SK-N-SH (cell line): Measurements from ENCODE around the gene MIGA1. TPM values are rescaled to one million over a fixed set of nuclear protein-coding genes. Genes with fewer than 3 reads are reported as not detected.
A peak's percentile ranks its signal among the peaks of the same experiment; 100 is the strongest.

Experiments
- FOSL2 ChIP-seq: IDR thresholded peaks from 2 replicates; pipeline ENCODE4 v1.4.0; 2012; ENCODE audit warnings: low read depth, mild to moderate bottlenecking, moderate library complexity, borderline replicate concordance
- FOXJ3 ChIP-seq: sonication (generic); formaldehyde crosslinking; IDR thresholded peaks from 2 replicates; pipeline ENCODE4 v1.5.1; 2020; ENCODE audit warnings: mild to moderate bottlenecking, missing genetic modification reagents
- FOXM1 ChIP-seq: IDR thresholded peaks from 2 replicates; pipeline ENCODE4 v1.4.0; 2012; ENCODE audit warnings: low read depth, mild to moderate bottlenecking
- GABPA ChIP-seq: IDR thresholded peaks from 2 replicates; pipeline ENCODE4 v1.4.0; 2012; ENCODE audit warnings: low read depth, mild to moderate bottlenecking
- GATA2 ChIP-seq: sonication (generic); formaldehyde crosslinking; IDR thresholded peaks from 2 replicates; pipeline ENCODE4 v1.5.0; 2020; ENCODE audit warnings: mild to moderate bottlenecking, missing genetic modification reagents
- JUND ChIP-seq: IDR thresholded peaks from 2 replicates; pipeline ENCODE4 v1.4.0; 2012
- MXI1 ChIP-seq: IDR thresholded peaks from 2 replicates; pipeline ENCODE4 v1.6.1; 2012; ENCODE audit warnings: mild to moderate bottlenecking, low read depth, low read length, improper control_type of control experiment
- POLR2AphosphoS5 ChIP-seq: IDR thresholded peaks from 2 replicates; pipeline ENCODE4 v1.6.1; 2012; ENCODE audit warnings: low read depth, low read length
- RFX5 ChIP-seq: IDR thresholded peaks from 2 replicates; pipeline ENCODE4 v1.6.1; 2012; ENCODE audit warnings: mild to moderate bottlenecking, improper control_type of control experiment, low read length
- SMC3 ChIP-seq: IDR thresholded peaks from 2 replicates; pipeline ENCODE4 v1.6.1; 2012; ENCODE audit warnings: low read depth, low read length, improper control_type of control experiment
- TAF1 ChIP-seq: IDR thresholded peaks from 2 replicates; pipeline ENCODE4 v1.6.1; 2012; ENCODE audit warnings: low read depth, mild to moderate bottlenecking, low read length, moderate library complexity, borderline replicate concordance
- TCF12 ChIP-seq: IDR thresholded peaks from 2 replicates; pipeline ENCODE4 v1.4.0; 2012
- TEAD4 ChIP-seq: IDR thresholded peaks from 2 replicates; pipeline ENCODE4 v1.4.0; 2012; ENCODE audit warnings: mild to moderate bottlenecking, borderline replicate concordance; ENCODE audit not compliant: insufficient read depth
- USF2 ChIP-seq: fragments of 150-350 bp; IDR thresholded peaks from 2 replicates; pipeline ENCODE4 v1.6.1; 2017; ENCODE audit warnings: antibody characterized with exemption, low read length, low read depth, borderline replicate concordance
- YY1 ChIP-seq: IDR thresholded peaks from 2 replicates; pipeline ENCODE4 v1.4.0; 2012; ENCODE audit warnings: low read depth, mild to moderate bottlenecking
- polyA plus RNA-seq, 3 experiments: library from polyadenylated mRNA; depleted of rRNA; stranded (reverse); fragments of >200 nt; gene quantifications; 2 replicates each; pipeline ENCODE4 v1.2.3, GENCODE V29; 2012
- TF ChIP-seq, protein P1 (sequence below): IDR thresholded peaks from 2 replicates; pipeline ENCODE4 v1.4.0; 2012; ENCODE audit warnings: low read depth, borderline replicate concordance
- TF ChIP-seq, protein P2 (sequence below): fragments of 200-600 bp; sonication (generic); IDR thresholded peaks from 2 replicates; pipeline ENCODE4 v1.6.1; 2017; ENCODE audit warnings: antibody characterized with exemption, mild to moderate bottlenecking, moderate library complexity
- TF ChIP-seq, protein P3 (sequence below): IDR thresholded peaks from 2 replicates; pipeline ENCODE4; 2012

Gene MIGA1
- polyA plus RNA-seq, 1 of the 3 experiments (the other 2 are of a cell fraction), result 2.5 TPM

DNA sequence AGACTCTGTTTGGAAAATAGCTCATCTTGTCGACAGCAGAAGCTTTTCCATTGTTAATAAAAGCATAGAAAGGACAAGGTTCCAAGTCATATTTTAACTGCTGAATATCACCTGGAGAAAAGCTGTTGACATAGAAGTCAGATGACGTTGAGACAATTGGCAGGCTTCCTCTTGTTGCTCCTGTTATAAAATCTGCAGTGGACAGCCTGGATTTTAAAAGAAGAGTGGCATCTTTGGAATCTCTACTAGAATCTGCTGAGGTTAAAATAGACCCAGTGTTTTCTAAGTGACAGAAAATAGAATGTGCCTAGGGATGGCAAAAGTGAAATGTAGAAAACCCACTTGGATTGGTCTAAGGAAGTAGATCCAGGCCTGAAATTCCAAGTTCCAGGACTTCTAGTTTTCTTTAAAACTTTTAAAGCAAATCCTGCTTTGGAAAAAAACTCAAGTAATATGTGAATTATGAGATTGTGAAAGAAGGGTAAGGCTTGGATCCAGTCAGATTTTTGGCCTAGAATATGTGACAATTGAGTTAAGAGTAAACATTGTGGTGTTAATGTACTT, 55.4 kb downstream of the MIGA1 start (continued):
- TF ChIP-seq, protein P1, sequence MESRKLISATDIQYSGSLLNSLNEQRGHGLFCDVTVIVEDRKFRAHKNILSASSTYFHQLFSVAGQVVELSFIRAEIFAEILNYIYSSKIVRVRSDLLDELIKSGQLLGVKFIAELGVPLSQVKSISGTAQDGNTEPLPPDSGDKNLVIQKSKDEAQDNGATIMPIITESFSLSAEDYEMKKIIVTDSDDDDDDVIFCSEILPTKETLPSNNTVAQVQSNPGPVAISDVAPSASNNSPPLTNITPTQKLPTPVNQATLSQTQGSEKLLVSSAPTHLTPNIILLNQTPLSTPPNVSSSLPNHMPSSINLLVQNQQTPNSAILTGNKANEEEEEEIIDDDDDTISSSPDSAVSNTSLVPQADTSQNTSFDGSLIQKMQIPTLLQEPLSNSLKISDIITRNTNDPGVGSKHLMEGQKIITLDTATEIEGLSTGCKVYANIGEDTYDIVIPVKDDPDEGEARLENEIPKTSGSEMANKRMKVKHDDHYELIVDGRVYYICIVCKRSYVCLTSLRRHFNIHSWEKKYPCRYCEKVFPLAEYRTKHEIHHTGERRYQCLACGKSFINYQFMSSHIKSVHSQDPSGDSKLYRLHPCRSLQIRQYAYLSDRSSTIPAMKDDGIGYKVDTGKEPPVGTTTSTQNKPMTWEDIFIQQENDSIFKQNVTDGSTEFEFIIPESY, result no peak
- TF ChIP-seq RFX5, result no peak
- peak; percentile 56; the same call in 1 of the 2 replicates for TF ChIP-seq TEAD4
- no peak for TF ChIP-seq MXI1
- peak; percentile 75 for TF ChIP-seq TCF12
- no peak for TF ChIP-seq TAF1
- no peak for TF ChIP-seq FOXM1
- no peak for TF ChIP-seq JUND
- TF ChIP-seq FOSL2, result no peak
- TF ChIP-seq, protein P2, sequence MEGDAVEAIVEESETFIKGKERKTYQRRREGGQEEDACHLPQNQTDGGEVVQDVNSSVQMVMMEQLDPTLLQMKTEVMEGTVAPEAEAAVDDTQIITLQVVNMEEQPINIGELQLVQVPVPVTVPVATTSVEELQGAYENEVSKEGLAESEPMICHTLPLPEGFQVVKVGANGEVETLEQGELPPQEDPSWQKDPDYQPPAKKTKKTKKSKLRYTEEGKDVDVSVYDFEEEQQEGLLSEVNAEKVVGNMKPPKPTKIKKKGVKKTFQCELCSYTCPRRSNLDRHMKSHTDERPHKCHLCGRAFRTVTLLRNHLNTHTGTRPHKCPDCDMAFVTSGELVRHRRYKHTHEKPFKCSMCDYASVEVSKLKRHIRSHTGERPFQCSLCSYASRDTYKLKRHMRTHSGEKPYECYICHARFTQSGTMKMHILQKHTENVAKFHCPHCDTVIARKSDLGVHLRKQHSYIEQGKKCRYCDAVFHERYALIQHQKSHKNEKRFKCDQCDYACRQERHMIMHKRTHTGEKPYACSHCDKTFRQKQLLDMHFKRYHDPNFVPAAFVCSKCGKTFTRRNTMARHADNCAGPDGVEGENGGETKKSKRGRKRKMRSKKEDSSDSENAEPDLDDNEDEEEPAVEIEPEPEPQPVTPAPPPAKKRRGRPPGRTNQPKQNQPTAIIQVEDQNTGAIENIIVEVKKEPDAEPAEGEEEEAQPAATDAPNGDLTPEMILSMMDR, result no peak
- no peak for TF ChIP-seq GATA2
- TF ChIP-seq SMC3, result no peak
- TF ChIP-seq, protein P3, sequence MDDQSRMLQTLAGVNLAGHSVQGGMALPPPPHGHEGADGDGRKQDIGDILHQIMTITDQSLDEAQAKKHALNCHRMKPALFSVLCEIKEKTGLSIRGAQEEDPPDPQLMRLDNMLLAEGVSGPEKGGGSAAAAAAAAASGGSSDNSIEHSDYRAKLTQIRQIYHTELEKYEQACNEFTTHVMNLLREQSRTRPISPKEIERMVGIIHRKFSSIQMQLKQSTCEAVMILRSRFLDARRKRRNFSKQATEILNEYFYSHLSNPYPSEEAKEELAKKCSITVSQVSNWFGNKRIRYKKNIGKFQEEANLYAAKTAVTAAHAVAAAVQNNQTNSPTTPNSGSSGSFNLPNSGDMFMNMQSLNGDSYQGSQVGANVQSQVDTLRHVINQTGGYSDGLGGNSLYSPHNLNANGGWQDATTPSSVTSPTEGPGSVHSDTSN, result peak; percentile 77
- no peak for TF ChIP-seq GABPA
- TF ChIP-seq FOXJ3, result no peak
- no peak for TF ChIP-seq YY1
- no peak for TF ChIP-seq USF2
- TF ChIP-seq POLR2AphosphoS5, result peak; percentile 34; the same call in 1 of the 2 replicates
